ENCODE measurements around the gene PLCG2.

The PLCG2 gene

GRCh38 chr16:81816793-81817210 is 37.7 kb downstream of the PLCG2 start:
- no peak for DNase-seq (ENCODE audit: low read depth)

GRCh38 chr16:81817296-81817695 is 38.2 kb downstream of the PLCG2 start:
- no peak for DNase-seq (ENCODE audit: low read depth)

- no peak for DNase-seq (ENCODE audit: low read depth)
Measured at GRCh38 chr16:81817789-81818567, 38.9 kb downstream of the PLCG2 start.

- DNase-seq (ENCODE audit: low read depth) = no peak
Measured at GRCh38 chr16:81818568-81818896, 39.4 kb downstream of the PLCG2 start.

GRCh38 chr16:81818905-81819304 is 39.8 kb downstream of the PLCG2 start:
- no peak for DNase-seq (ENCODE audit: low read depth)

- no peak for DNase-seq (ENCODE audit: low read depth)
Measured at GRCh38 chr16:81821436-81822128, 42.5 kb downstream of the PLCG2 start.

GRCh38 chr16:81823111-81823510 is 44.0 kb downstream of the PLCG2 start:
- DNase-seq (ENCODE audit: low read depth) = no peak

- DNase-seq (ENCODE audit: low read depth) = no peak
Measured at GRCh38 chr16:81823734-81824133, 44.6 kb downstream of the PLCG2 start.

- DNase-seq (ENCODE audit: low read depth) = no peak
Measured at GRCh38 chr16:81826523-81826922, 47.4 kb downstream of the PLCG2 start.

- no peak for DNase-seq (ENCODE audit: low read depth)
Measured at GRCh38 chr16:81830845-81831540, 51.9 kb downstream of the PLCG2 start.

- DNase-seq (ENCODE audit: low read depth) = no peak
Measured at GRCh38 chr16:81831722-81832126, 52.6 kb downstream of the PLCG2 start.

- DNase-seq (ENCODE audit: low read depth) = no peak
Measured at GRCh38 chr16:81832801-81833547, 53.9 kb downstream of the PLCG2 start.

- DNase-seq (ENCODE audit: low read depth) = no peak
Measured at GRCh38 chr16:81833751-81834150, 54.7 kb downstream of the PLCG2 start.

- no peak for DNase-seq (ENCODE audit: low read depth)
Measured at GRCh38 chr16:81834868-81835267, 55.8 kb downstream of the PLCG2 start.

GRCh38 chr16:81836279-81837054 is 57.4 kb downstream of the PLCG2 start:
- DNase-seq (ENCODE audit: low read depth) = no peak

- no peak for DNase-seq (ENCODE audit: low read depth)
Measured at GRCh38 chr16:81837312-81837751, 58.2 kb downstream of the PLCG2 start.

- DNase-seq (ENCODE audit: low read depth) = no peak
Measured at GRCh38 chr16:81838794-81839193, 59.7 kb downstream of the PLCG2 start.

- DNase-seq (ENCODE audit: low read depth) = no peak
Measured at GRCh38 chr16:81841722-81842121, 62.6 kb downstream of the PLCG2 start.

- no peak for DNase-seq (ENCODE audit: low read depth)
Measured at GRCh38 chr16:81842564-81843242, 63.6 kb downstream of the PLCG2 start.

- no peak for DNase-seq (ENCODE audit: low read depth)
Measured at GRCh38 chr16:81843243-81843582, 64.1 kb downstream of the PLCG2 start.

GRCh38 chr16:81843683-81844082 is 64.6 kb downstream of the PLCG2 start:
- no peak for DNase-seq (ENCODE audit: low read depth)
